Activated CD4-positive, alpha-beta T cell treated with anti-CD3 and anti-CD28 coated beads for 48 hours (primary cell): Measurements from ENCODE around the gene PUSL1.

Experiments used
- DNase-seq: peaks from one replicate; pipeline ENCODE4 v3.0.0-alpha.2; 2020

Gene PUSL1

DNA sequence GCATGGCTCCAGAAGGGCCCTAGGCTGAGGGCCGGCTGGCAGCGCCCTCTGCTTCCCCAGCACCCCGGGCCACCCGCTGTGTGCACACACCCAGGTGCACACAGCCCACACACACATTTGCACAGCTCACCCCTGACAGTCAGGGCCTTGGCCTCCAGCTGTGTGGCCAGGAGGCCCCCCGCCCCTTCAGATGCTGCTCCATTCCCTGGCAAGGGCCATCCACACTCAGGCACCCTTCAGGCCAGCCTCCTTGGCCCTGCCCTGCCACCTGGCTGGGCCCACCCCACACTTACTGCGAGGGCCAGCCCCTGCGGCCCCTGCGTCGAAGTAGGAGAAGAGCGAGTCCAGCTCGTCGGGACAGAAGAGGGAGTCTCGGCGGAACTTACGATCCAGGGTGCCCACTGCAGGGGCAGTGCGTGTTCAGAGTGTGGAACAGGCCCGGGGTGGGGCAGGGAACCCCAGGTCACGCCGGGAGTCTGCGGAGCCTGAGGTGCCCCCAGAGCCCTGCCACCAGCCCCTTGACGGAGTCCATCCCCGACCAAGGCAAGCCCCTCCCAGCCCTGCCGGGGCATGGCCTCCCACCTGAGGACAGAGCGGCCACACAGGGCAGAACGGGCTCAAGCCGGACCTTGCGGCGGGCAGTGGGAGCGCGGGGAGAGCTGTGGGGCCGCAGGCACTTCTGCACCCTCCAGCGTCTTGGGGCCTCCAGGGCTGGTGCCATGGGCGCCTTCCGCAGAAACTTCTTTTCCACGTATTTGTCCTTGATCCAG, 13.1 kb upstream of the PUSL1 start:
- DNase-seq: no peak

DNA sequence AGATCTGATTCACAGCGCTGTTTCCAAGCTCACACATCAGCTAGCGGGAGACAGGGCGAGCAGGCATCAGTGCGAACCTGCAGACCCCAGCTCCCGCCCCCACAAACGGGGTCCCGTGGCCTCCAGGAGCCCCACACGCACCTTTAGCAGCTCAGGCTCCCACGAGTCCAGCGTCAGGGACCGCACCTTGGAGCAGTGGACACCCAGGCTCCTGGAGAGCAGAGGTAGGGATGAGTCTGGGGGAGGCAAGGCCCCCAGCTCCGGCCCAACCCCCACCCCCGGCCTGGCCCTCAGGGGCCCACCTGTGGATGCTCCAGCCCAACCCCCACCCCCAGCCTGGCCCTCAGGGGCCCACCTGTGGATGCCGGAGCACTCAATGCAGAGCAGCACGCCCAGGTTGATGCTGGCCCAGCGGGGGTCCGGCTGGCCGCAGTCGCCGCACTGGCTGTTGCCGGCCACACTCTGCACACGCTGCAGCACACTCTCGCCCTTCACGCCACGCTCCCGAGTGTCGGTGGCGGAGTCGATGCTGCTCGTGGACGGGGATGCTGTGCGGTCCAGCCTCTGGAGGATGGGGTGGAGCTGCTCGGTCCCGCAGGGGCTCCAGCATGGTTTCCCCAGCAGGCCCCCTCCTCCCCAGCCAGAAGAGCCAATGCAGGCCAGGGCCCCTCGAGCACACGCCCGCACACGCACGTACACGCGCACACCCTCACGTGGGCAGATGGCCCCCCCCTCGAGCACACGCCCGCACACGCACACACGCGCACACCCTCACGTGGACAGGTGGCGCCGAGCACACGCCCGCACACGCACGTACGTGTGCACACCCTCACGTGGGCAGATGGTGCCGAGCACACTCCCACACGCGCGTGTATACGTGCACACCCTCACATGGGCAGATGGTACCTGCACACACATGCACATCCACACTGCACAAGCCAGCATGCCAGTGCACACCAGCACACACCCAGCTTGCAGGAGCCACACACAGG, 12.0 kb upstream of the PUSL1 start:
- DNase-seq: no peak

DNA sequence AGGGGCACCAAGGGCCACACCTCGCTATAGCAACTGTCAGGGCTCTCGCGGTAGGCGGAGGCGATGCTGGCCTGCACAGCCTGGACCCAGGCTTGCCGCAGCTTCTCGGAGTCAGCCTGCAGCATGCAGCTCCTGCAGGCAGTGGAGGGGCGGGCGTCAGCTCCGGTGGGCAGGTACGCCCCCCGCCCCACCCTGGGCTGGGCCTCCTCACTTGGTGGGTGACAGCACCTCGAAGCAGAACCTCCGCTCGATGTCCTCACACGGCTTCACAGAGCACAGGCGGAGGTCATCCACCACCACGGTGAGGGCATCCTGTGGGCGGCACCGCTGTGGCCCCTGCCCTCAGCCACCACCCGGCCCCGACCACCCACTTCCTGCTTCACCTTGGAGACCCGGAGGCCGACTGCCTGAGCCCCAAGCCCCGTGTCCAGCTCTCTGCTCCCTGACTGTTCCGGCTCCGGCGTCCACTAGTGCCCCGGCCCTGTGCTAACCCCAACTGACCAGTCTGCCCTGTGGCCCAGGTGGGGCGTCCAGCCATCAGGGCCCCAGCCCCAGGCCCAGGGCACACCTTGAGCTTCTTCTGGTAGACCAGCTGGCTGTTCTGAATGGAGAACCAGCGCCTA, 10.5 kb upstream of the PUSL1 start:
- DNase-seq: no peak

DNA sequence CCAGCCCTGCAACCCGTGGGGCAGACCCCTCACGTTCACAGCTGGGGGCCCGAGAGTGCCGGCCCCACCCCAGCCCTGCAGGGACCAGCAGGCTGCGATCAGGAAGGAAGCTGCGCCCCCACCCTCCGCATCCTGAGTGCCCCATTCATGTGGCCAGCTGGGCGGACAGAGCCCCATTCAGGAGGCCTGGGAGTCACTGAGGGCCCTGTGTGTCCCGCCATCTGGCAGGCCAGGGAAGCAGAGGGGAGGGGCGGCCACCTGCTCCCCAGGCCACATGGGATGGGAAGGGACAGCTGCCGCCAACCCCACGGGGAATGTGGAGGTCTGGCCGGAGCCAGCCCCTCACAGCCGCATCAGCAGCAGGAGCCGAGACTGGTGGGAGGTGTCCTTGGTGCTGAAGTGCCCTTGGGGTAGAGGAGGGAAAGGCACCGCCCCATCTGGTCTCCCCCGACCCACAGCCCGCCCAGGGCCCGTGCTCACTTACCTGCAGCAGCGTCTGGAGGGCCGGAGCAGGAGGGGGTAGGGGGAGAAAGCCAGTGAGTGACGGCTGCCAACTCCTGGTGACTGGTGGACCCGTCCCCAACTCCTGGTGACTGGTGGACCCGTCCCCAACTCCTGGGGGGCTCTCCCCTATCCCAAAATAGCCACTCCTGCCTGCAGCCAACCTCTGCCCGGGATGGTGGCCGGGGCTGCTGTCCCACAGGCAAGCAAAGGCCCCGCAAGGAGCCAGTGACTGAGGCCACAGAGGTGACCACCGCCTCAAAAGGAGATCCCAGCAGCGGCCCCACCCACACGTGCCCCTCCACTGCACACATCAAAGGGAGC, 9.3 kb upstream of the PUSL1 start:
- DNase-seq: no peak

DNA sequence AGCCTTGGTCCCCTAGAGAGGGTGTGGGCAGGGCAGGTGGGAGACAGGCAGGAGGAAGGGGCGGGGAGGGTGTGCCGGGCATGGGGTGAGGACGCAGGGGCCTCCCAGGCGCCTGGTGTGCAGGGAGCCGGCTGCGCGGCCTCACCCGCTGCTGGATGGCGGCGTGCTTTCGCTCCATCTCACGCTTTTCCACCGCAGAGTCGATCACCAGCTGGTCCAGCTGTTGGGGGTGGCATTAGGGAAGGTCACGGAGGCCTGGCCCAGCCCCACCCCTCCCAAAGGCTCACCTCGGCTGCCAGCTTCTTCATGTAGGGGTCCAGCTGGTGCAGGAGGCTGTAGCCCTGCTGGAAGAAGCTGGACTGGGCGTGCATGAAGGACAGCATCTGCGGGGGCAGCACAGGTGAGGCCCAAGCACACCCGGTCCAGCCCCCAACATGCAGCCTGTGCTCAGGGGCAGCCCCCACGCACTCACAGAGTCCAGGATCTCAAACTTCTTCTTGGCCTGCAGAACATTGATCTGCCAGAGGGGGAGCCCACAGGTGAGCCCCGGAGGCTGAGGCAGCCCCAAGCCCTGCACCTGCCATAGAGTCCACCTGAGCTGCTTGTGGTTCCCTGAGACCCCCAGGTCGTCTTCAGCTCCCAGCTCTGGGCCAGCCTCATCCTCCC, 8.6 kb upstream of the PUSL1 start:
- DNase-seq: peak; percentile 41

DNA sequence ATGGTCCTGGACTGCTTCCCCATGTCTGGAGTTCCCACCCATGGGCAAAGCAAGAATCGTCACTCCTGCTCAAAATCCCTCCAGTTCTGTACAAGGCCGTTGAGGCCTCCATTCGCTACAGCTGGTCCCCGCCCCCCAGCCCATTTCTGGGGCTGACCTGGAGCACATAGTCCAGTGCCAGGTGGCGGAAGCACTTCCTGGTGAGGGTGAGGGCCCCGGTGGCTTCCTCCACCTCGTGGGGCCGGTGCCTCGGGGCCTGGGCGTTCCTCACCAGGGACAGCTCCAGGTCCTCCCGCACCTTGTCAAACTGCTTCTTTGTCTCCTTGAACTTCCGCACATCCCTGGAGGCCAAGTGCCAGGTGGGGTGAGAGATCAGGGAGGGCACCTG, 8.1 kb upstream of the PUSL1 start:
- no peak for DNase-seq

DNA sequence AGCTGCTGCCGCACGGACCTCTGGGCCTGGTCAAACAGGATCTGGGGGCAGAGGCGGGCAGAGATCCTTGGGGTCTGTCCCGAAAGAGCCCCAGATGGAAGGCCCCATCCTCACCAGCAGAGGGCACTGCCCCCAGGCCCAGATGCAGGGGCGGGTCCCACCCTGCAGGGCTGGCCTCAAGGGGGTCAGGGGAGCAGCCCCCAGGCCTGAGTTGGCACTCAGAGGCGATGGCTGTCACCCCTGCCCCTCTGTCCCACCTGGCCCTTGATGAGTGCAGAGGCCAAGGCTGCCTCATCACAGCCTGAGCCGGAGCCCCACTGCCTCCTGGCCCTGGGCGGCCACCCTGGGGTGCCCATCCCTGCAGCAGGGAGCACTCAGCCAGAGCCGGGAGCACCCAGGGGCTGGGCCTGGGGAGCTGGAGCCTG, 6.4 kb upstream of the PUSL1 start:
- no peak for DNase-seq

DNA sequence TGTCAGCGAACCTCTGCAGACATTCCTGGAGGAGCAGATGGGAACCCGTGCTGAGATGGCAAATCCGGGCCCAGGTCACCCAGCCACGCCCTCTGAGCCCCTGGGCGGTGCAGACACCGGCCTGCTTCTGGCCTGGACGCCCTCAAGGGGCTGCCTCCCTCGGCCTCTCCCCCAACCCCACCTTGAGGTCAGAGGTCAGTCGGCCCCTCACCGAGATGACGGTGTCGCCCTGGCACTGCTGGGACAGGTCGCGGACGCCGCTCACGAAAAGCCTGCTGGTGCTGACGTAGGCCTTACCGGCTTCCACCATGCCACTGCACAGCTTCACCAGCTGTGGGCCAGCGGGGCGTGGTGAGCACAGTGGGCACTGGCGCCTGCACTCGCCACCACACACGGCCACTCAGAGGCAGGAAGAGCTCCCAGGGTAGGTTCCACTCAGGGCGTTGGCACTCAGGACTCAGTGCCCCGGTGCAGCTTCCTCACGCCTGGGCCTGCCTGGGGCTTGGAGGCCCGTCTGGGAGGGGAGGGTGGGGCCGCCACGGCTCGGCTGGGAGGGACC, 5.4 kb upstream of the PUSL1 start:
- DNase-seq: no peak

DNA sequence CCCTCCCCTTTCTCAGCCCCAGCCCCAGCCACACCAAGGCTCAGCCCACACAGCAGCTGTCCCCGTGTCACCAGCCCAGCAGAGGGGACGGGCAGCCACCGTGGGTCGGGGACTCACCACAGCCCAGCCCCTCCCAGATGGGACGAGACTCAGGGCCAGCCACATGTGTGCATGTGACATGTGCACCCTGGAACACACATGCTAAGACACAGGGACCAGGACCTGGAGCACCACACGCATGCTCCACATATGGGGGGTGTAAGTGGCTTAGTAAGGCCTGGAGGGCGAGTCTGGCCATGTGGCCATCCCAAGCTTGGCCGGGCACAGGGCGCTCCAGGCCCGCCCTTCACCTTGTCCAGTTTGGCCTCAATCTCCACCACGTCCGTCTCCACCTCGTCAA, 4.7 kb upstream of the PUSL1 start:
- DNase-seq: no peak

DNA sequence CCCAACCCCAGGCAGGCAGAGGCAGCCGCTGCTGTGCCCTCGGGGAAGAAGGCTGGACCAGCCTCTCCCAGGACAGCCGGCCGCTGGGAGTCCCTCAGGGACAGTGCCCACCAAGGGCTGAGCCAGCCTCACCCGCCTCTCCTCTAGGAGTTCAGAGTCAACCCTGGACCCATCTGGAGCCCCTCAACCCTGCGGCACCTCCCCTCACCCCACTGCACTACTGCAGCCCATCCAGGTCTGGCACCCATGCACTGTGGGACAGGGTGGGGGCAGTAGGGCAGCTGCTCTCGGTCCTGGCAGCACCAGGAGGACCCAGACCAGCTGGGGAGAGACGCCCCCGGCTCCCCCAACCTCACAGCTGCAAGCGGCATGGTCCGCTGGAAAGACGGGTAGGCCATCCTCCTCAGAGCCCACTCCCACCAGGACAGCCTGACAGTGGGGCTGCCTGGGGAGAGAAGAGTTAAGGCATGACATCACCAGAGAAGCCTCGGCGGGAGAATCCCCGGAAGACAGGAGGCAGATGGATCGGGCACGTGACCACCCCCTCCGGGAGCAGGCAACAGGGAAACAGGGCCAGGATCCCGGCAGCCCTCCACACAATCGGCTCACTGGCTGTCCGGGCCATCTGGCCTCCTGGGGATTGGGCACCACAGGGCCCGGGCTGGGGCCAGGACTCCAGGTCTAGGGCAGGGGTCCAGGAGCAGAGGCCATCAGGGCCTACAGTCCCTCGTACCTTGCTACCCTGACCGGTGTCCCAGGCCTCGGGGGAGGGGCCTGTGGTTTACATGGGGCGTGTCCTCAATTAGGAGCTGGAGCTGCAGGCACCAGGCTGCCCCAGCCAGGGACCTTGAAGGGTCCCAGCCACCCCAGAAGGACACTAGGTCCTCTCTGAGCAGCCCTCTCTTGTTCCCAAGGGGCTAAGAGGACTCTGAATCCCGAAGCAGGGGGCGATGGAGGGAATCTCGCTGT, 3.8 kb upstream of the PUSL1 start:
- no peak for DNase-seq

DNA sequence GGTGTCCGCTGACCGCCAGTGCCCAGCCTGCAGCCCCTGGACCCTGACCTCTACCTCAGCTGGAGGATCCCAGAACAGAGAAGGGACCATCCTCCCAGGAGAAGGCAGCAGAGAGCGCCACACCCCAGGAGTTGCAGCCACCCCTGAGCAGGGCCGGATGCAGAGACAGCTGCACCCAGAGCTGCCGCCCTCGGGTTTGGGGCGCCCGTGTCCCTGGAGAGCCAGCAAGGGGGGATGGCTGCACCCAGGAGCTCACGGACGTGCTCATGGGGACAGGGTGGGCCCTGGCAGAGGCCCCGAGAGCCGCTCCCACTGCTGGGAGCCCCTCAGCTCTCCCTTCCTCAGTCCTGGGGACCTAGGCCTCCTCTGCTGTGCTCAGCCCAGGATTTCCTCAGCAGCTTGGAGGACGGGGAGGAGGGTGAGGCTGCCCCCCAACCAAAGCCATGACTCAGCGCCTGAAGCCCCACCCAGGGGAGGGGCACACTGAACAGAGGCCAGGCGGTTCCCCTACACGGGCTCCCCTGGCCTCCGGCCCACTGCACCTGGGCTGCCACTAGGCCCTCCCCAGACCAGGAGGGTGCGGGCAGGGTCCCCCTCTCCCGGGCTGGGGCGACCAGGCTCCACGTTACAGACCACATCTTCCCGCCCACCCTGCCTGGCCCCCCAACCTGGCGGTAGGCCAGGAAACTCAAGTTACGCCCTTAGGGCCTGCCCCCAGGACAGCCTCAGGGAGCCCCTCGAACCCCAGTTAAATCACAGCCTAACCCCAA, 2.9 kb upstream of the PUSL1 start:
- DNase-seq: peak; percentile 70

DNA sequence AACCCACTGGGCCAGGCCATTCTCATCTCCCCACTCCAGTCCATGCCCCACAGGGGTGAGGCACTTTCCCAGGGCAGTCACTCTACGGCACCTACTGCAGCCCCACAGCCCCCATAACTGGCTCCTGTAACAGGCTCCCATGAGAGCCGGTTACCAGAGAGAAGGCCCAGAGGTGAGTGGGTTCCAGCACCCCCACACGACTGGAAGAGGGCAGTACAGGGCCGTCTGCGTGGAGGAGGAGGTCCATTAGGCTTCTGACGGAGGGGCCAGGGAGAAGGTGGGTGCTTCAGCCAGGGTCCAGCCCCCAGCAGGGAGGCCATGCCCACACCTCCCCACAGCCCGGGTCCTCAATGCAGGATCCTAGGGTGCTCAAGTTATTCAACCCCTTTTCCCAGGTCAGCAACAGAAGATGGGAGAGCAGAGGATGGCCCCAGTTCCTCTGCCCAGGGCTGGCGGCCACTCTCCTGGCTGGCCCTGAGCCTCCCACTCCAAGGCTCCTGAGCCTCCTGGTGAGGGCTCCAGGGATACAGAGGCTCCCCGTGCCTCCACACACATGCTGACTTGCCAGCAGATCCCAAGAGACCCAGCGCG, 2.2 kb upstream of the PUSL1 start:
- peak; percentile 42 for DNase-seq

DNA sequence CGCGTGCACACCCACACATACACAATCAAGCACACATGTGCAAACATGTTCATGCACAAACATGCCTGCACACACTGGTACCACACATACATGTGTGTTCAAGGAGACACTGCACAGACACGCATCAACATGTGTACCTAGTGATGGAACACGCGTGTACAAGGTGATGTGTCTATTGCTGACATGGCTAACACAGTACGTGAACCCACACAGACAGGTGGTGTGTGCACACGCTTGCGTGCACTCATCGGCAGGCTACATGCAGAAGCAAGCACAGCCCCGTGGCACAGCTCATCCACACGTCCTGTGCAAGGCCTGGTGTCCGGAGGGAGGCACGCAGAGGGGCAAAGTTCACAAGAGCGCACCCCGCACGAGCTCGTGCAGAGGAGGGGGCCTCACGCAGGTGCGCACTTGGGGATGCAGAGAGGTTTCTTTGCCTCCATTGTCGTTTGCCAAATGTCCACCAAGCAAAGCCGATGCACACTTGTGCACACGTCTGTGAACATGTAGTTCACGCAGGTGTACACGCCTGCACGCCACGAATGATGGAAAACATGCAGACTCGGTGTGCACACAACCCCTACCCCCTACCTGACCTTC, 1.6 kb upstream of the PUSL1 start:
- no peak for DNase-seq

DNA sequence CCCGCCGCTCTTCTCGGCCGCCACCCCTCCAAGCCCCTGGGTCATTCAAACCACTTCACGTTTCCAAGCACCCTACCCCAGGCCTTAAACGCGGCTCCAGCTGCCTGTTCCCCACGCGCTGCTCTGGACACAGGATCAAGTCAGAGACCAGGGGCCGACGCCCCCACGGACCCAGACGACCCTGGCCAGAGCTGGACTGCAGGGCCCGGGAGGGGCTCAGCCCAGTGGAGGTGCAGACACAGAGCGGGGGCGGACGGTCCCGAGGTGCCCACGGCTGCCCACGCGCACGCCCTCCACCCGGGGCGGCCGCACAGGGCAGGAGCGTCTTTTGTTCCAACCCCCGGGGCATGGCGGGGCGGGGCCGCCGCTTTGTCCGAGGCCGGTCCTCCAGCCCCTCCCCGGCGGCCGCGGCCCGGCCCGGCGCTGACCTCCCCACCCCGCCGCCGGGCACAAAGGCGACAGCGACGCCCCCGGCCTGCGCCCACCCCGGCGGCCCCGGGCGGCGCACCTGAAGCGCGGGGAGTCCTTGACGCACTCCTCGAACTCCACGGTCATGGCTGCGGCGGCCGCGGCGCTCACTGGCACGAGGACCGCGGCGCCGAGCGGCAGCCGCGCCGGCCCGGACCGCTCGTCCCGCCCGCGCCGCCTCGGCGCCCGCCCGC, 1.0 kb upstream of the PUSL1 start:
- DNase-seq: no peak

DNA sequence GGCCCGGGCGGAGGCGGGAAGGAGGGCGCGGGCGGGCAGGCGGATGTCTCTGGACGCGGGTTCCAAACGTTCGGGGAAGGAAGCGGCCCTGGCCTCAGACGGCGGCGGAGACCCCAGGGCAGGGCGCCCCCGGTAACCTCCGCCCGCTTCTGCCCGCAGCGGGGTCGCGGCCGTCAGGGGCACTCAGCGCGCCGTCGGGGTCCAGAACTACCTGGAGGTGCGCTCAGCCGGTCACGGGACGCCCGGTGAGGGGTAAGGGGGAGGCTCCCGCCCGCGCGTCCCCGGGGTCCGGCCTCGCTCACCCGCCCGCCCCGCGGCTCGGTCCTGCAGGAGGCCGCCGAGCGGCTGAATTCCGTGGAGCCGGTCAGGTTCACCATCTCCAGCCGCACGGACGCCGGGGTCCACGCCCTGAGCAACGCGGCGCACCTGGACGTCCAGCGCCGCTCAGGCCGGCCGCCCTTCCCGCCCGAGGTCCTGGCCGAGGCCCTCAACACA, 406 bp downstream of the PUSL1 start:
- DNase-seq: no peak

DNA sequence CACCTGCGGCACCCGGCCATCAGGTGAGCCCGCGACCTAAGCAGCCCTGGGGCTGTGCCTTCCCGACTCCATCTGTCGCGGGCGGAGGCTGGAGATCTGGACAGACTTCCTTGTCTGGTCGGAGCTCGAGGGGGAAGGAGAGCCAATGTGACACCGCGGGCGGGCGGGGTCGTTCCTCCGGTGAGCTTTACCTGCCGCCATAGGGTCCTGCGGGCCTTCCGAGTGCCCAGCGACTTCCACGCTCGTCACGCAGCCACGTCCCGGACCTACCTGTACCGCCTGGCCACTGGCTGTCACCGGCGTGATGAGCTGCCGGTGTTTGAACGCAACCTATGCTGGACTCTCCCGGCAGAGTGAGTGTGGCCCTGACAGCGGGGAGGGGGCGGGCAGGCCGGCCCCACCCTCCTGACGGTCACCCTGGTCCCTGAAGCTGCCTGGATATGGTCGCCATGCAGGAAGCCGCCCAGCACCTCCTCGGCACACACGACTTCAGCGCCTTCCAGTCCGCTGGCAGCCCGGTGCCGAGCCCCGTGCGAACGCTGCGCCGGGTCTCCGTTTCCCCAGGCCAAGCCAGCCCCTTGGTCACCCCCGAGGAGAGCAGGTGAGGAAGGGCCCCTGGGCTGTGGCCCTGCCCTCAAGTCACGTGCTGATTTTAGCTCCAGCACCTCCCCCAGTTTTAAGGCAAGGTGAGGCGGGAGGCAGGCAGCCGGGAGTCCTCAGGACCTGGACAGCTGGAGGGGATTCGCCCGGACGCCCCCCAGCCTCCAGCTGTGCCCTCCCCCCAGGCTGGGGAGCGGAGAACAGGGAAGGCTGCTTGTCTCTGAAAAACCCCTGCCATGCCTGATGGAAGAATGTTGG, 1.1 kb downstream of the PUSL1 start:
- peak; percentile 36 for DNase-seq

DNA sequence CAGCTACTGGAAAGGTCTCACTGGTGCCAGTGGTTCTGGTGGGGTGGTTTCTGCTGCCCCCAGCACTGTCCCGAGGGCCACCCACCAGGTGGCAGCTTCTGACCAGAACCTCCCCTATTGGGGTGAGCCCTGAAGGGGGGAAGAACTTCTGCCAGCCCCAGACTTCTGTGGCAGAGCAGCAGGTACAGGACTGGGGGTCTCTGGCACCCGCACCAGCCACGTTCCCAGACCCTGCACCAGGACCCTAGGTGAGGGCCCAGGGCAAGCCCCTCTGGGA, 1.6 kb downstream of the PUSL1 start:
- DNase-seq: no peak
